Retina (tissue), 1 donor: Measurements from ENCODE around the gene LIPC.
A peak's percentile ranks its signal among the peaks of the same experiment; 100 is the strongest.

Experiments
- DNase-seq: peaks from one replicate; pipeline ENCODE4 v3.0.0-alpha.2; 2016

LIPC gene

GRCh38 chr15:58543664-58544335, 112.0 kb downstream of the LIPC start:
- DNase-seq, result no peak

GRCh38 chr15:58544756-58545155, 113.0 kb downstream of the LIPC start:
- no peak for DNase-seq

- DNase-seq, result no peak
These were observed 113.7 kb downstream of the LIPC start for GRCh38 chr15:58545307-58546065.

GRCh38 chr15:58546066-58546591, 114.3 kb downstream of the LIPC start:
- DNase-seq, result no peak

GRCh38 chr15:58546635-58547627, 115.1 kb downstream of the LIPC start:
- no peak for DNase-seq

GRCh38 chr15:58547628-58548307, 116.0 kb downstream of the LIPC start:
- no peak for DNase-seq

GRCh38 chr15:58548308-58549012, 116.7 kb downstream of the LIPC start:
- no peak for DNase-seq

GRCh38 chr15:58549013-58549784, 117.4 kb downstream of the LIPC start:
- no peak for DNase-seq

- no peak for DNase-seq
These were observed 117.9 kb downstream of the LIPC start for GRCh38 chr15:58549785-58550074.

GRCh38 chr15:58551084-58551763, 119.4 kb downstream of the LIPC start:
- no peak for DNase-seq

GRCh38 chr15:58551764-58552504, 120.1 kb downstream of the LIPC start:
- peak; percentile 4 for DNase-seq

GRCh38 chr15:58552505-58553364, 120.9 kb downstream of the LIPC start:
- no peak for DNase-seq

- DNase-seq, result no peak
These were observed 121.7 kb downstream of the LIPC start for GRCh38 chr15:58553365-58553918.

- DNase-seq, result peak; percentile 22
These were observed 123.0 kb downstream of the LIPC start for GRCh38 chr15:58554758-58555157.

GRCh38 chr15:58555162-58556027, 123.6 kb downstream of the LIPC start:
- DNase-seq, result peak; percentile 62

GRCh38 chr15:58556028-58556361, 124.2 kb downstream of the LIPC start:
- DNase-seq, result no peak

- DNase-seq, result no peak
These were observed 124.8 kb downstream of the LIPC start for GRCh38 chr15:58556541-58556940.

GRCh38 chr15:58558777-58559176, 127.0 kb downstream of the LIPC start:
- DNase-seq, result no peak
